IPS-20b (cell line): ENCODE results near the gene ZMAT5.
A peak's percentile ranks its signal among the peaks of the same experiment; 100 is the strongest.

Experiments used
- H3K27ac ChIP-seq: one replicate; pipeline ENCODE4 v1.5.1; 2013; ENCODE audit warnings: low read length
- H3K27me3 ChIP-seq: 2 replicates; pipeline ENCODE4 v1.6.1; 2013; ENCODE audit warnings: mild to moderate bottlenecking, low read length, inconsistent platforms; ENCODE audit not compliant: insufficient read depth
- H3K36me3 ChIP-seq: 2 replicates; pipeline ENCODE4 v1.6.1; 2013; ENCODE audit warnings: low read depth, mild to moderate bottlenecking, inconsistent platforms, low read length, moderate library complexity; ENCODE audit not compliant: insufficient read depth
- H3K4me1 ChIP-seq: 2 replicates; pipeline ENCODE4 v1.6.1; 2013; ENCODE audit warnings: mild to moderate bottlenecking, control low read depth, inconsistent platforms, low read length, moderate library complexity; ENCODE audit not compliant: insufficient read depth
- H3K4me3 ChIP-seq: 2 replicates; pipeline ENCODE4 v1.5.1; 2013; ENCODE audit warnings: mild to moderate bottlenecking, low read length, inconsistent platforms
- H3K9ac ChIP-seq: 2 replicates; pipeline ENCODE4 v1.6.1; 2013; ENCODE audit warnings: low read depth, mild to moderate bottlenecking, inconsistent platforms, low read length, moderate library complexity
- H3K9me3 ChIP-seq: 2 replicates; pipeline ENCODE4 v1.6.1; 2013; ENCODE audit warnings: mild to moderate bottlenecking, low read depth, low read length, inconsistent platforms; ENCODE audit not compliant: insufficient read depth

The ZMAT5 gene

GRCh38 chr22:29710922-29711593 lies 55.7 kb downstream of the ZMAT5 start:
- Histone ChIP-seq H3K27ac (no peak overlapping the region), H3K27me3 (peaks cover 13% of the 10 kb centered on the region), H3K36me3 (no peaks in the 10 kb centered on the region), H3K4me1 (no peaks in the 10 kb centered on the region), H3K9ac (no peak overlapping the region), H3K4me3 (no peak overlapping the region), H3K9me3 (no peaks in the 10 kb centered on the region)

- Histone ChIP-seq H3K9ac (no peak overlapping the region), H3K27me3 (peaks cover 21% of the 10 kb centered on the region), H3K36me3 (no peaks in the 10 kb centered on the region), H3K27ac (no peak overlapping the region), H3K4me3 (no peak overlapping the region), H3K4me1 (no peaks in the 10 kb centered on the region), H3K9me3 (no peaks in the 10 kb centered on the region)
Observed at GRCh38 chr22:29710193-29710592, 56.6 kb downstream of the ZMAT5 start.

- Histone ChIP-seq H3K9me3 (no peaks in the 10 kb centered on the region), H3K4me3 (no peak overlapping the region), H3K36me3 (no peaks in the 10 kb centered on the region), H3K27me3 (peaks cover 39% of the 10 kb centered on the region), H3K9ac (no peak overlapping the region), H3K27ac (no peak overlapping the region), H3K4me1 (peaks cover 13% of the 10 kb centered on the region)
Observed at GRCh38 chr22:29707471-29707870, 59.3 kb downstream of the ZMAT5 start.

- Histone ChIP-seq H3K27ac (no peak overlapping the region), H3K36me3 (no peaks in the 10 kb centered on the region), H3K9ac (no peak overlapping the region), H3K4me3 (no peak overlapping the region), H3K4me1 (peaks cover 16% of the 10 kb centered on the region), H3K9me3 (no peaks in the 10 kb centered on the region), H3K27me3 (peaks cover 40% of the 10 kb centered on the region)
Observed at GRCh38 chr22:29707010-29707409, 59.8 kb downstream of the ZMAT5 start.

GRCh38 chr22:29706486-29706885 lies 60.3 kb downstream of the ZMAT5 start:
- Histone ChIP-seq H3K27ac (no peak overlapping the region), H3K9ac (no peak overlapping the region), H3K4me3 (no peak overlapping the region), H3K9me3 (no peaks in the 10 kb centered on the region), H3K27me3 (peaks cover 45% of the 10 kb centered on the region), H3K4me1 (peaks cover 20% of the 10 kb centered on the region), H3K36me3 (no peaks in the 10 kb centered on the region)

GRCh38 chr22:29705651-29706050 lies 61.2 kb downstream of the ZMAT5 start:
- Histone ChIP-seq H3K27me3 (peaks cover 53% of the 10 kb centered on the region), H3K4me1 (peaks cover 24% of the 10 kb centered on the region), H3K9me3 (no peaks in the 10 kb centered on the region), H3K27ac (no peak overlapping the region), H3K4me3 (no peak overlapping the region), H3K36me3 (no peaks in the 10 kb centered on the region), H3K9ac (no peak overlapping the region)

- H3K9me3 ChIP-seq: no peaks in the 10 kb centered on the region
- H3K4me1 ChIP-seq: peaks cover 30% of the 10 kb centered on the region
- no peak overlapping the region for H3K27ac ChIP-seq
- H3K4me3 ChIP-seq: no peak overlapping the region
- H3K36me3 ChIP-seq: no peaks in the 10 kb centered on the region
- H3K9ac ChIP-seq: no peak overlapping the region
- peaks cover 63% of the 10 kb centered on the region for H3K27me3 ChIP-seq
Observed at GRCh38 chr22:29704528-29705285, 62.1 kb downstream of the ZMAT5 start.

GRCh38 chr22:29703569-29704195 lies 63.1 kb downstream of the ZMAT5 start:
- no peak overlapping the region for H3K27ac ChIP-seq
- H3K9me3 ChIP-seq: no peaks in the 10 kb centered on the region
- peaks cover 30% of the 10 kb centered on the region for H3K4me1 ChIP-seq
- no peaks in the 10 kb centered on the region for H3K36me3 ChIP-seq
- peak overlapping the region; percentile 51 for H3K4me3 ChIP-seq
- H3K9ac ChIP-seq: no peak overlapping the region
- peaks cover 65% of the 10 kb centered on the region for H3K27me3 ChIP-seq

GRCh38 chr22:29702931-29703501 lies 63.8 kb downstream of the ZMAT5 start:
- Histone ChIP-seq H3K4me1 (peaks cover 30% of the 10 kb centered on the region), H3K9ac (no peak overlapping the region), H3K9me3 (no peaks in the 10 kb centered on the region), H3K27me3 (peaks cover 65% of the 10 kb centered on the region), H3K36me3 (no peaks in the 10 kb centered on the region), H3K4me3 (peak overlapping the region; percentile 51; the same call in 1 of the 2 replicates), H3K27ac (no peak overlapping the region)

- Histone ChIP-seq H3K4me3 (peak overlapping the region; percentile 51; the same call in 1 of the 2 replicates), H3K27me3 (peaks cover 64% of the 10 kb centered on the region), H3K4me1 (peaks cover 30% of the 10 kb centered on the region), H3K9me3 (no peaks in the 10 kb centered on the region), H3K27ac (no peak overlapping the region), H3K9ac (no peak overlapping the region), H3K36me3 (no peaks in the 10 kb centered on the region)
Observed at GRCh38 chr22:29702000-29702930, 64.5 kb downstream of the ZMAT5 start.
